Right kidney (tissue), 1 donor: Measurements from ENCODE around the gene SLC5A1.

ENCODE experiments used
- DNase-seq: peaks from one replicate; pipeline ENCODE4 v3.0.0-alpha.2; 2016

SLC5A1 gene

GRCh38 chr22:32052244-32052643 is 9.2 kb downstream of the SLC5A1 start:
- no peak for DNase-seq

- DNase-seq, result no peak
Measured at GRCh38 chr22:32052936-32053791, 10.1 kb downstream of the SLC5A1 start.

- no peak for DNase-seq
Measured at GRCh38 chr22:32055069-32055468, 12.0 kb downstream of the SLC5A1 start.

GRCh38 chr22:32058656-32059260 is 15.7 kb downstream of the SLC5A1 start:
- no peak for DNase-seq

- DNase-seq, result no peak
Measured at GRCh38 chr22:32059426-32059825, 16.4 kb downstream of the SLC5A1 start.

- DNase-seq, result no peak
Measured at GRCh38 chr22:32063701-32064100, 20.6 kb downstream of the SLC5A1 start.

- no peak for DNase-seq
Measured at GRCh38 chr22:32066820-32067219, 23.8 kb downstream of the SLC5A1 start.

- no peak for DNase-seq
Measured at GRCh38 chr22:32067613-32068012, 24.6 kb downstream of the SLC5A1 start.

GRCh38 chr22:32069579-32070372 is 26.7 kb downstream of the SLC5A1 start:
- no peak for DNase-seq

GRCh38 chr22:32073262-32073661 is 30.2 kb downstream of the SLC5A1 start:
- no peak for DNase-seq

GRCh38 chr22:32073823-32074380 is 30.8 kb downstream of the SLC5A1 start:
- peak; percentile 22 for DNase-seq

GRCh38 chr22:32075997-32076760 is 33.1 kb downstream of the SLC5A1 start:
- no peak for DNase-seq

- no peak for DNase-seq
Measured at GRCh38 chr22:32076761-32077084, 33.7 kb downstream of the SLC5A1 start.

GRCh38 chr22:32077151-32077550 is 34.1 kb downstream of the SLC5A1 start:
- DNase-seq, result no peak

- no peak for DNase-seq
Measured at GRCh38 chr22:32079130-32080089, 36.3 kb downstream of the SLC5A1 start.

GRCh38 chr22:32080904-32081303 is 37.8 kb downstream of the SLC5A1 start:
- DNase-seq, result no peak

GRCh38 chr22:32082331-32082730 is 39.3 kb downstream of the SLC5A1 start:
- DNase-seq, result no peak

- no peak for DNase-seq
Measured at GRCh38 chr22:32083000-32083399, 39.9 kb downstream of the SLC5A1 start.

GRCh38 chr22:32083814-32084213 is 40.8 kb downstream of the SLC5A1 start:
- DNase-seq, result no peak

- DNase-seq, result no peak
Measured at GRCh38 chr22:32088084-32088483, 45.0 kb downstream of the SLC5A1 start.

- no peak for DNase-seq
Measured at GRCh38 chr22:32097018-32097417, 54.0 kb downstream of the SLC5A1 start.
